Endothelial cell of umbilical vein (primary cell): ENCODE results near the gene SDSL. TPM values are rescaled to one million over a fixed set of nuclear protein-coding genes. Genes with fewer than 3 reads are reported as not detected.

ENCODE experiments used
- BruUV-seq: library from RNA; stranded (reverse); fragments of 400-500 nt; replicated peaks from 2 replicates; lab custom pipeline; 2021; lab: Mats Ljungman, UMichigan
- CTCF ChIA-PET: fragments of 300-600, 350-600 bp; sonication (Branson Sonifier 250); formaldehyde crosslinking; loops from one replicate; lab custom pipeline; 2021; ENCODE audit warnings: antibody characterized with exemption, inconsistent platforms; lab: Charles Lee
- POLR2A ChIA-PET: fragments of 300-600, 350-600 bp; sonication (Branson Sonifier 250); formaldehyde crosslinking; loops from one replicate; lab custom pipeline; 2021; ENCODE audit warnings: antibody characterized with exemption, inconsistent platforms; lab: Charles Lee
- DNase-seq: peaks from one replicate; pipeline ENCODE4 v3.0.0-alpha.2; 2011; ENCODE audit warnings: low read depth, low spot score
- FAIRE-seq: peaks from 2 replicates; lab custom pipeline; 2011; peaks lifted over from hg19 to GRCh38; lab: Jason Lieb, UNC
- H2AFZ ChIP-seq: 2 replicates; pipeline ENCODE4 v1.6.0; 2012; ENCODE audit warnings: low read depth, low read length, control low read depth, inconsistent platforms
- H3K27ac ChIP-seq: 2 replicates; pipeline ENCODE4 v1.5.1; 2011; ENCODE audit warnings: low read depth, mild to moderate bottlenecking, control low read depth, low read length, moderate library complexity; ENCODE audit not compliant: insufficient read depth
- H3K27me3 ChIP-seq, 2 experiments: 2 replicates each; pipeline versions ENCODE4 v1.6.0 to v1.6.1; 2011; ENCODE audit warnings: low read length in 2 of 2, mixed read lengths in 1 of 2; ENCODE audit not compliant: control insufficient read depth in 2 of 2, insufficient read depth in 2 of 2
- H3K36me3 ChIP-seq, 2 experiments: 2 replicates in 1 of 2; 3 replicates in 1 of 2; pipeline ENCODE4 v1.5.1; 2011; ENCODE audit warnings: low read length in 2 of 2, mild to moderate bottlenecking in 1 of 2, moderate library complexity in 1 of 2; ENCODE audit not compliant: control insufficient read depth in 2 of 2, insufficient read depth in 2 of 2; ENCODE audit errors: extremely low read depth in 1 of 2
- H3K4me1 ChIP-seq: 3 replicates; pipeline ENCODE4 v1.5.1; 2011; ENCODE audit warnings: mild to moderate bottlenecking, low read length; ENCODE audit not compliant: control insufficient read depth, insufficient read depth; ENCODE audit errors: extremely low read depth
- H3K4me2 ChIP-seq: 2 replicates; pipeline ENCODE4 v1.6.1; 2011; ENCODE audit warnings: low read length, control low read depth, mixed read lengths; ENCODE audit not compliant: insufficient read depth
- H3K4me3 ChIP-seq, 3 experiments: fragments of 200-600 bp in 1 of 3; sonication (generic), shearing (Covaris generic) in 1 of 3; replicated peaks in 1 of 3; 2 replicates each; pipeline ENCODE4 v1.5.1; 2011 to 2016; ENCODE audit warnings: control low read depth in 3 of 3, low read length in 3 of 3, mild to moderate bottlenecking in 2 of 3, inconsistent platforms in 1 of 3, low read depth in 1 of 3, moderate library complexity in 1 of 3; ENCODE audit not compliant: insufficient read depth in 1 of 3
- H3K79me2 ChIP-seq: 2 replicates; pipeline ENCODE4 v1.6.0; 2012; ENCODE audit warnings: low read length, inconsistent platforms; ENCODE audit not compliant: control insufficient read depth, insufficient read depth
- H3K9ac ChIP-seq: replicated peaks from 2 replicates; pipeline ENCODE3; 2011; ENCODE audit warnings: low read length, control low read depth; ENCODE audit not compliant: insufficient read depth; ENCODE audit errors: extremely low read depth
- H3K9me1 ChIP-seq: replicated peaks from 3 replicates; pipeline ENCODE4 v1.6.0; 2011; ENCODE audit warnings: mild to moderate bottlenecking, low read length; ENCODE audit not compliant: control insufficient read depth, insufficient read depth; ENCODE audit errors: extremely low read depth
- H3K9me3 ChIP-seq: replicated peaks from 2 replicates; pipeline ENCODE4 v1.5.1; 2012; ENCODE audit warnings: low read length, inconsistent platforms; ENCODE audit not compliant: control insufficient read depth, insufficient read depth
- H4K20me1 ChIP-seq: replicated peaks from 2 replicates; pipeline ENCODE3; 2011; ENCODE audit warnings: mild to moderate bottlenecking, low read length; ENCODE audit not compliant: control insufficient read depth, insufficient read depth; ENCODE audit errors: extremely low read depth
- CTCF ChIP-seq, 2 donors: IDR thresholded peaks; 1 replicate in 1 of 2; 2 replicates in 1 of 2; pipeline ENCODE4 v1.5.1; 2011; ENCODE audit warnings: low read length in 2 of 2, mild to moderate bottlenecking in 2 of 2, moderate library complexity in 2 of 2, control low read depth in 1 of 2, inconsistent platforms in 1 of 2, low read depth in 1 of 2; ENCODE audit not compliant: insufficient read depth in 1 of 2; ENCODE audit errors: extremely low read depth in 1 of 2
- FOS ChIP-seq: IDR thresholded peaks from 2 replicates; pipeline ENCODE4 v1.6.1; 2011; ENCODE audit warnings: mild to moderate bottlenecking, low read length, moderate library complexity, borderline replicate concordance; ENCODE audit not compliant: insufficient read depth
- JUN ChIP-seq: IDR thresholded peaks from 2 replicates; pipeline ENCODE4 v1.6.1; 2011; ENCODE audit warnings: borderline replicate concordance, low read depth; ENCODE audit not compliant: insufficient read length, insufficient read depth
- MYC ChIP-seq: IDR thresholded peaks from one replicate; pipeline ENCODE4 v1.6.1; 2011; ENCODE audit warnings: mild to moderate bottlenecking, low read depth, low read length
- POLR2AphosphoS5 ChIP-seq: IDR thresholded peaks from 2 replicates; pipeline ENCODE4 v1.6.1; 2012; ENCODE audit warnings: low read depth, mild to moderate bottlenecking, control low read depth, low read length, moderate library complexity; ENCODE audit not compliant: insufficient read depth
- dilution Hi-C: fragments of 300-500 bp; cut with MboI; formaldehyde crosslinking; loops from one replicate; pipeline ENCODE4 v1.15.0; 2019; ENCODE audit warnings: low sequenced_read_pairs; ENCODE audit not compliant: extremely low pct_ligation_motif_present
- intact Hi-C: fragments of 100-400 bp; cut with micrococcal nuclease; formaldehyde crosslinking; loops from one replicate; pipeline ENCODE4 v1.10.0; 2022
- polyA plus RNA-seq, 4 experiments: library from polyadenylated mRNA; depleted of rRNA in 3 of 4; stranded (reverse) in 3 of 4; unstranded in 1 of 4; fragments of >200 nt; gene quantifications; 2 replicates each; pipeline versions ENCODE4 v1.2.1 to v1.2.3, GENCODE V29; 2011 to 2012; ENCODE audit warnings: missing spikeins in 1 of 4
- total RNA-seq: library from RNA; stranded (reverse); gene quantifications from 2 replicates; pipeline ENCODE4 v1.2.3, GENCODE V29; 2021

The SDSL gene
- total and polyA plus RNA-seq, 2 donors (not counting 3 experiments of a cell fraction or from before 2014, with no cell fraction given) = 5.7 to 16.9 TPM

- Histone ChIP-seq H3K4me1 (no peaks in the 10 kb centered on the region), H4K20me1 (no peaks in the 10 kb centered on the region), H3K4me3 (no peak overlapping the region), H3K27me3 (peaks cover 71 to 73% of the 10 kb centered on the region in 2 experiments), H3K36me3 (no peaks in the 10 kb centered on the region), H3K9me3 (no peaks in the 10 kb centered on the region), H3K9ac (no peak overlapping the region), H2AFZ (no peak overlapping the region), H3K79me2 (no peaks in the 10 kb centered on the region), H3K4me2 (no peak overlapping the region), H3K27ac (no peak overlapping the region), H3K9me1 (no peaks in the 10 kb centered on the region)
- intact Hi-C loops = no loop called here
- no TSS peak for BruUV-seq
- DNase-seq (no peak), FAIRE-seq (no peak)
- ChIA-PET CTCF (interaction anchor here (0.7 kb wide), 1 partner anchor 19 kb away, joined by 4 read pairs; no protein-coding TSS in a partner anchor), POLR2A (no interaction called here)
- dilution Hi-C loops = no loop called here
- TF ChIP-seq MYC (no peak), FOS (no peak), POLR2AphosphoS5 (no peak), JUN (no peak), CTCF (IDR thresholded peaks at IDR 0.05; ENCODE audit: extremely low read depth in 1 of 2, insufficient read depth in 1 of 2, low read depth in 1 of 2, low read length in 2 of 2) (no peak)
These were observed 55.1 kb downstream of the SDSL start for GRCh38 chr12:113477171-113477841.
